IMR-90 (cell line): ENCODE measurements around the gene SKAP1. TPM values are rescaled to one million over a fixed set of nuclear protein-coding genes. Genes with fewer than 3 reads are reported as not detected.

Experiments used
- ATAC-seq: fragments of 200-7000 bp; cut with Tn5 transposase; 2 replicates; pipeline ENCODE4 v1.9.1; 2020; ENCODE audit warnings: low read depth, mild to moderate bottlenecking, moderate library complexity
- BruUV-seq: library from RNA; stranded (reverse); fragments of 400-500 nt; replicated peaks from 2 replicates; lab custom pipeline; 2021; lab: Mats Ljungman, UMichigan
- CTCF ChIA-PET: fragments of 300-600 bp; formaldehyde crosslinking; extraction: SDS; loops from one replicate; lab custom pipeline; 2021; ENCODE audit warnings: antibody characterized with exemption; lab: Yijun Ruan, JAX
- POLR2A ChIA-PET: fragments of 300-600 bp; sonication (Branson Sonifier 250); formaldehyde crosslinking; loops from one replicate; lab custom pipeline; 2022; ENCODE audit warnings: antibody characterized with exemption; ENCODE audit not compliant: unreplicated experiment; lab: Charles Lee
- DNase-seq: peaks from one replicate; pipeline ENCODE4 v3.0.0; 2013
- H2AFZ ChIP-seq: replicated peaks from 2 replicates; pipeline ENCODE3; 2013; ENCODE audit warnings: low read length, mild to moderate bottlenecking; ENCODE audit not compliant: poor library complexity
- H2AK5ac ChIP-seq: 2 replicates; pipeline ENCODE4 v1.6.1; 2013; ENCODE audit warnings: low read depth, low read length, inconsistent platforms
- H2AK9ac ChIP-seq: replicated peaks from 2 replicates; pipeline ENCODE3; 2013; ENCODE audit warnings: mild to moderate bottlenecking, low read depth, low read length, moderate library complexity; ENCODE audit not compliant: poor library complexity
- H2BK120ac ChIP-seq: 2 replicates; pipeline ENCODE4 v1.6.1; 2013; ENCODE audit warnings: low read depth, low read length, inconsistent platforms
- H2BK15ac ChIP-seq: 3 replicates; pipeline ENCODE4 v1.6.1; 2013; ENCODE audit warnings: low read depth, low read length, inconsistent platforms
- H2BK20ac ChIP-seq: 2 replicates; pipeline ENCODE4 v1.6.1; 2013; ENCODE audit warnings: low read depth, mild to moderate bottlenecking, inconsistent platforms, low read length, moderate library complexity
- H2BK5ac ChIP-seq: 2 replicates; pipeline ENCODE4 v1.6.1; 2013; ENCODE audit warnings: mild to moderate bottlenecking, low read depth, low read length, inconsistent platforms; ENCODE audit not compliant: poor library complexity, severe bottlenecking
- H3K14ac ChIP-seq: replicated peaks from 2 replicates; pipeline ENCODE4 v1.6.1; 2013; ENCODE audit warnings: low read depth, low read length, inconsistent platforms
- H3K18ac ChIP-seq: 2 replicates; pipeline ENCODE4 v1.6.1; 2013; ENCODE audit warnings: low read depth, low read length, control low read depth
- H3K23ac ChIP-seq: 2 replicates; pipeline ENCODE4 v1.6.1; 2013; ENCODE audit warnings: low read depth, low read length, inconsistent platforms
- H3K27ac ChIP-seq: 2 replicates; pipeline ENCODE4 v1.5.1; 2013; ENCODE audit warnings: mild to moderate bottlenecking, control low read depth, low read length; ENCODE audit not compliant: insufficient read depth
- H3K27me3 ChIP-seq: 2 replicates; pipeline ENCODE4 v1.6.1; 2013; ENCODE audit warnings: low read length; ENCODE audit not compliant: control insufficient read depth, insufficient read depth
- H3K36me3 ChIP-seq: 2 replicates; pipeline ENCODE4 v1.6.1; 2013; ENCODE audit warnings: low read length, mixed read lengths; ENCODE audit not compliant: control insufficient read depth, insufficient read depth
- H3K4ac ChIP-seq: 2 replicates; pipeline ENCODE4 v1.6.1; 2013; ENCODE audit warnings: low read depth, low read length, inconsistent platforms
- H3K4me1 ChIP-seq: 2 replicates; pipeline ENCODE4 v1.6.1; 2013; ENCODE audit warnings: low read length, mixed read lengths; ENCODE audit not compliant: control insufficient read depth, insufficient read depth
- H3K4me2 ChIP-seq: 2 replicates; pipeline ENCODE4 v1.6.1; 2013; ENCODE audit warnings: low read depth, mild to moderate bottlenecking, control low read depth, low read length, moderate library complexity
- H3K4me3 ChIP-seq: 2 replicates; pipeline ENCODE4 v1.5.1; 2013; ENCODE audit warnings: low read depth, mild to moderate bottlenecking, control low read depth, low read length, moderate library complexity; ENCODE audit not compliant: insufficient read depth
- H3K56ac ChIP-seq: 2 replicates; pipeline ENCODE4 v1.6.1; 2013; ENCODE audit warnings: low read length, inconsistent platforms; ENCODE audit not compliant: insufficient read depth; ENCODE audit errors: extremely low read depth
- H3K79me1 ChIP-seq, 2 experiments: 2 replicates each; pipeline ENCODE4 v1.6.1; 2013; ENCODE audit warnings: low read length in 2 of 2, inconsistent platforms in 1 of 2, low read depth in 1 of 2
- H3K9ac ChIP-seq: 2 replicates; pipeline ENCODE4 v1.6.1; 2013; ENCODE audit warnings: low read depth, low read length, control low read depth
- H3K9me1 ChIP-seq: 2 replicates; pipeline ENCODE4 v1.6.1; 2013; ENCODE audit warnings: low read length, inconsistent platforms; ENCODE audit not compliant: insufficient read depth
- H3K9me3 ChIP-seq: 2 replicates; pipeline ENCODE4 v1.6.1; 2013; ENCODE audit warnings: low read length; ENCODE audit not compliant: control insufficient read depth, insufficient read depth
- H4K20me1 ChIP-seq: 2 replicates; pipeline ENCODE4 v1.6.1; 2013; ENCODE audit warnings: low read length, inconsistent platforms; ENCODE audit not compliant: insufficient read depth
- H4K5ac ChIP-seq: 2 replicates; pipeline ENCODE4 v1.6.1; 2013; ENCODE audit warnings: mild to moderate bottlenecking, low read depth, low read length, control low read depth
- H4K8ac ChIP-seq, 2 experiments: 2 replicates each; pipeline ENCODE4 v1.6.1; 2013; ENCODE audit warnings: low read depth in 2 of 2, low read length in 2 of 2, control low read depth in 1 of 2, inconsistent platforms in 1 of 2
- H4K91ac ChIP-seq: 2 replicates; pipeline ENCODE4 v1.6.1; 2013; ENCODE audit warnings: low read depth, low read length, inconsistent platforms; ENCODE audit not compliant: insufficient read depth
- BHLHE40 ChIP-seq: fragments of 150-350 bp; IDR thresholded peaks from 2 replicates; pipeline ENCODE4 v1.6.1; 2016; ENCODE audit warnings: mild to moderate bottlenecking, low read depth, low read length
- CHD1 ChIP-seq: IDR thresholded peaks from 2 replicates; pipeline ENCODE4 v1.6.1; 2012; ENCODE audit warnings: low read depth, low read length, improper control_type of control experiment
- ELK1 ChIP-seq: fragments of 150-350 bp; IDR thresholded peaks from 2 replicates; pipeline ENCODE4 v1.6.1; 2016; ENCODE audit warnings: low read depth, mild to moderate bottlenecking, low read length, moderate library complexity, borderline replicate concordance
- MAFK ChIP-seq: IDR thresholded peaks from 2 replicates; pipeline ENCODE4 v1.6.1; 2012; ENCODE audit warnings: low read depth, low read length, improper control_type of control experiment
- MXI1 ChIP-seq: IDR thresholded peaks from 2 replicates; pipeline ENCODE4 v1.6.1; 2012; ENCODE audit warnings: low read depth, mild to moderate bottlenecking, low read length, moderate library complexity, borderline replicate concordance
- RCOR1 ChIP-seq: IDR thresholded peaks from 2 replicates; pipeline ENCODE4 v1.6.1; 2012; ENCODE audit warnings: mild to moderate bottlenecking, low read length, improper control_type of control experiment; ENCODE audit not compliant: insufficient replicate concordance
- RFX5 ChIP-seq: IDR thresholded peaks from 2 replicates; pipeline ENCODE4 v1.8.0; 2012; ENCODE audit warnings: low read depth, mild to moderate bottlenecking, low read length, moderate library complexity
- SMC3 ChIP-seq: fragments of 150-350 bp; IDR thresholded peaks from 2 replicates; pipeline ENCODE4 v1.6.1; 2016; ENCODE audit warnings: low read depth, mild to moderate bottlenecking, antibody characterized with exemption, low read length, moderate library complexity
- WGBS, 2 experiments: methylation state at CpG; one replicate each; pipeline versions ENCODE4 v1.1.5 to v1.1.7; 2013; ENCODE audit warnings: missing lambda C conversion rate in 2 of 2; ENCODE audit not compliant: insufficient read length in 1 of 2; ENCODE audit errors: extremely low coverage in 2 of 2; 5-methylcytosine and 5-hydroxymethylcytosine counted together
- dilution Hi-C: fragments of 300-500 bp; cut with HindIII; formaldehyde crosslinking; loops from one replicate; pipeline ENCODE4 v1.14.3; 2018; ENCODE audit warnings: low sequenced_read_pairs; ENCODE audit not compliant: unreplicated experiment
- in situ Hi-C: fragments of 300-500 bp; cut with MboI; formaldehyde crosslinking; loops from 3 replicates; pipeline ENCODE4 v1.14.3; 2019; ENCODE audit warnings: low sequenced_read_pairs, inconsistent platforms, mixed read lengths
- intact Hi-C: fragments of 100-400 bp; cut with micrococcal nuclease; formaldehyde crosslinking; loops from 2 replicates; pipeline ENCODE4 v1.10.0; 2022
- polyA plus RNA-seq, 3 experiments: library from polyadenylated mRNA; depleted of rRNA; stranded (reverse); fragments of >200 nt; gene quantifications; 2 replicates each; pipeline ENCODE4 v1.2.3, GENCODE V29; 2012; ENCODE audit warnings: low replicate concordance in 1 of 3
- total RNA-seq: library from RNA; depleted of rRNA; stranded (reverse); fragments of >200 nt; gene quantifications from 2 replicates; pipeline ENCODE4 v1.2.3, GENCODE V29; 2012

SKAP1 gene
- total and polyA plus RNA-seq, 2 of the 4 experiments (the other 2 are of a cell fraction) = not detected

GRCh38 chr17:48336986-48337385 lies 93.0 kb downstream of the SKAP1 start:
- TF ChIP-seq RFX5 = no peak
- TF ChIP-seq BHLHE40 = no peak
- no peak for TF ChIP-seq ELK1
- TF ChIP-seq CHD1 = no peak
- TF ChIP-seq MXI1 = no peak
- TF ChIP-seq MAFK = no peak
- TF ChIP-seq SMC3 = no peak
- no peak for TF ChIP-seq RCOR1
- Histone ChIP-seq H3K4ac (no peak overlapping the region), H2BK20ac (no peak overlapping the region), H2AK5ac (no peak overlapping the region), H3K18ac (no peak overlapping the region), H3K4me1 (0 out of 2 replicates have a peak, but pooled peaks cover 1% of the 10 kb centered on the region), H4K20me1 (peaks cover 3% of the 10 kb centered on the region; the same call in 1 of the 2 replicates), H3K36me3 (no peaks in the 10 kb centered on the region), H4K5ac (no peak overlapping the region), H3K27me3 (peaks cover 38% of the 10 kb centered on the region), H2BK5ac (no peak overlapping the region), H3K9ac (no peak overlapping the region), H4K8ac (no peak overlapping the region), H2AK9ac (no peak overlapping the region), H3K9me1 (no peaks in the 10 kb centered on the region), H2BK120ac (no peak overlapping the region), H3K56ac (no peak overlapping the region), H3K27ac (no peak overlapping the region), H3K79me1 (no peaks in the 10 kb centered on the region), H4K91ac (no peak overlapping the region), H3K9me3 (no peaks in the 10 kb centered on the region), H2BK15ac (no peak overlapping the region), H3K4me3 (no peak overlapping the region), H2AFZ (no peak overlapping the region), H3K23ac (no peak overlapping the region), H3K4me2 (no peak overlapping the region), H3K14ac (no peak overlapping the region)
- intact Hi-C loops (loop anchor here (1.0 to 10.0 kb wide), 4 partner anchors 204 to 312 kb away; partner anchors contain the start of gene HOXB5), in situ Hi-C loops (loop anchor here (5.0 kb wide), 1 partner anchor 260 kb away; no protein-coding TSS in a partner anchor), dilution Hi-C loops (no loop called here)
- POLR2A ChIA-PET = interaction anchor here (1.6 kb wide), 1 partner anchor 257 kb away, joined by 10 read pairs; the partner anchor contains the start of gene HOXB5
- ATAC-seq (no peak), DNase-seq (no peak)
- WGBS, 2 experiments = no CpG with 5 or more reads among the region's 2 CpGs
- BruUV-seq = no TSS peak
- CTCF ChIA-PET = interaction anchor here (0.5 to 1.9 kb wide), 4 partner anchors 11 to 311 kb away, joined by 3 to 5 read pairs (median 4); no protein-coding TSS in a partner anchor
